UCSD-AML1 (cell line): ENCODE results near the gene CDC42EP4.
A peak's percentile ranks its signal among the peaks of the same experiment; 100 is the strongest.

Experiments used
- DNase-seq: peaks from one replicate; lab custom pipeline; 2025; ENCODE audit not compliant: unreplicated experiment; lab: John Stamatoyannopoulos, UW

CDC42EP4 gene

DNA sequence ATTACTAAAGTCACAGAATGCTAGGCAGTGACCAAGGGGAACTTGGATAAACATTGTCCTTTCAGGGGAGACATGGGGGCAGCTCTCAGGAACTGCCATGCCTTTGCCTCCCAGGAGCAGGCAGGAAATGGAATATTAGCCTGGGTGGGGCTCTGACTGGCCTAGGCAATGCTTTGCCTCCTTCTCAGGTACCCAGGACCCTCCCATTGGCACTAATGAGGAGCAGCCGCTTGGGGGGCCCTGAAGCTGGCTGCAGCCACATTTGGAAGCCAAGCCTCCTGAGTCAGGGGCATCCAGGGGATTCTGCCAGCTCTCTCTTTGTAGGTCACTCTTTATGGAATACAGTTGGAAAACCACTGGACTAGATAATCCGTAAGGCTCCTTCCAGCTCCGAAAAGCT is 55.6 kb downstream of the CDC42EP4 start:
- no peak for DNase-seq

- peak; percentile 60 for DNase-seq
Measured at GRCh38 chr17:73255671-73256181, 56.1 kb downstream of the CDC42EP4 start.

DNA sequence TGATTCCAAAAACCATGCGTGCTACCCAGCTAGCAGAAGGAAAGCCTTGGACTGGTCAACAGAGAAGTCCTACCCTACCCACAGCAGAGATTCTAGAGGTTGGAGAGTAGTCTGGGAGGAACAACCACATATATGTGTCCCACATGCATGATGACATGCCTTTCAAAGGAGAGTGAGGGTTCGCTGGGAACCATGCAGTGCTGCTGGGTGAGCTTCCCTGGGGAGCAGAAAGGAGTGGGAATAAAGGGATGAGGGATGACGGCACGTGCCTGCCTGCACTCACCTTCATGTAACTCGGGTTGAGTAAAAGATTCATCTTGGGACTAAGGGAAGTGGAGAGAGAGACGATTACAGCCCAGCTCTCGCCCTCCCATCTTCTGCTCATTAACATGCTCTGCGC is 59.9 kb downstream of the CDC42EP4 start:
- no peak for DNase-seq

DNA sequence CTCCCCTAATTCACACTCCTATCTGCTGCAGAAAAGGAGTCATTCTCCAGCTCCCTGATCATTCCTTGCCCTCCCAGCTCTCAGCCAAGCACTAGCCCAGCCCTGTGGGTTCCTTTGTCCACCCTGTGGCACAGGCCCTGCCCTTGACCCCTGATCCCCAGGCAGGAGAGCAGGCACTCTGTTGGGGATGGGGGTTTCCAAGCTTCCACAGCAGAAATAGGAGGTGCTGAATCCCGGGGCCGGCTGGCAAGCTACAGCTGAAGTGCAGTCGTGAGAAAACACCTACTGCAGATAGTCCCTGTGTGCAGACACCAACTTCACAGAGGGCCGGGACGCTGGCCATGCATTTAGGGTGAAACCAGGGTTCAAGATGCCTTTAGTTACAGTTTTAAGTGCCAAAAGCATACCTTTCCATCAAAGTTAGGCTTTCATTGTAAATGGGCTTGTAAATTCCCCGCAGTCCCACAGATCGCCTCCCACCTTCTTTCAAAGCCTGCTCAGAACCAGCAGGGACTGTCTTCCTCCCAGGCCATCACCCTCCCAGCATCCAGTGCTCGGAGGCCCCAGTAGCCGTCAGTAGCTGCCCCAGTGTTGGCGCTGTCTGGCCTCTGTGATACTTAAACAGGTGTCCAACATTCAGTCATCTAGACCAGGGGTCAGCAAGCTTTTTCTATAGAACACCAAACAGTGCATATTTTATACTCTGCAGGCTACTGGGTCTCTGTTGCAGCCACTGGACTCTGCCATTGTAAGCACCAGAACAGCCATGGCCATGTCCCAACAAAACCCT is 60.8 kb downstream of the CDC42EP4 start:
- no peak for DNase-seq

GRCh38 chr17:73249700-73250099 is 62.1 kb downstream of the CDC42EP4 start:
- DNase-seq, result no peak

GRCh38 chr17:73248532-73248931 is 63.3 kb downstream of the CDC42EP4 start:
- DNase-seq, result no peak

DNA sequence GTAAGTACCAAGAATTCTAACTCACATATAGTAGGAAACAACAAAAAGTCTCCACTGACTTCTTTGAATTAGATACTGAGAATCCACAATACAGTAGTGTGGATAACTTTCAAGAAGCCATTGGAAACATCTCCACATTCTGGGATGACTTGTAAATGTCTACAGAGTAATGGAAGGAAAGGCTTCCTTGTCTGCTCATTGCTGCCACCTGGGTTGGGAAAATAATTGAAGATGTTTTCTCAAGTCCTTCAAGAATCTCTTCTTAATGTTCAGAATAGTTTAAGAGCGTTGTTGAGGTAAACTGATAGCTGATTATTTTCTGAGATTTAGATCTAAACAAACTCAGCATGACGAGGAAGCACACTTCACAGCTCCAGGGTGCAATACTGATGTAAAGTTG is 64.1 kb downstream of the CDC42EP4 start:
- DNase-seq, result no peak

GRCh38 chr17:73240561-73240960 is 71.2 kb downstream of the CDC42EP4 start:
- DNase-seq, result no peak

DNA sequence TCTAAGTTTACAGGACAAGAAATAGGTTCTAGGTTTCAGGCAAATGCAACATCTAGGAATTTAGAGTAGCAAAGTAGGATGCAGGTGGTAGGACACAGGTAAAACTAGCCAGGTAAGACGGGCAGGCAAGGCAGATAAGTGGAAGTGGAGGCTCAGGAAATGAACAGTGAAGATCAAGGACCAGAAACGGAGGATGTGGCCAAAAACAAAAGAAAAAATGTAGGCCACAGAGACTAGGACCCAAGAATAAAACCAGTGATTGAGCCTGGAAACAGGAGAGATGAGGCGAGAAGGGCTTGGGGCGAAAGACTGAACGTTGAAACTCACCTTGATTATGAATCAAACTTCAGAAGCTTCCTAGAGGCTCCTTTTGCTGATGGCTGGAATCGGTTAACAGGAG is 74.1 kb downstream of the CDC42EP4 start:
- DNase-seq, result no peak

DNA sequence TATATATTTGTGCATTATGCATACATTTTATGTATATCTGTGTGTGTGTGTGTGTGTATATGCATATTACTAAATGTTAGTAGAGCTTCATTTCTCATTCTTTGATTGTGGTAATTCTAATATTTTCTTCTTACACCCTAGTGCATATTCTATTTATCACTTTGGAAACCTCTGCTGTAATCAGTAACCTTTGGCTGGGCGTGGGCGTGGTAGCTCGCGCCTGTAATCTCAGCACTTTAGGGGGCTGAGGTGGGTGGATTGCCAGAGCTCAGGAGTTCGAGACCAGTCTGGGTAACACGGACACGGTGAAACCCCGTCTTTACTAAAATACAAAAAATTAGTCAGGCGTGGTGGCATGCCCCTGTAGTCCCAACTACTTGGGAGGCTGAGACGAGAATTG is 77.1 kb downstream of the CDC42EP4 start:
- no peak for DNase-seq
